Naive thymus-derived CD8-positive, alpha-beta T cell (primary cell): ENCODE data around the gene TPT1. TPM values are rescaled to one million over a fixed set of nuclear protein-coding genes. Genes with fewer than 3 reads are reported as not detected.
A peak's percentile ranks its signal among the peaks of the same experiment; 100 is the strongest.
"Not testable (repeated sequence)": the region's sequence is repeated elsewhere in the genome, so short reads cannot be mapped to it uniquely, and the experiment has no call there.

Source experiments
- ATAC-seq, 2 donors: fragments of 150-1000 bp; cut with Tn5 transposase in 1 of 2; sonication (Bioruptor Pico), chemical (Tn5 transposase) in 1 of 2; 1 replicate in 1 of 2; 2 replicates in 1 of 2; pipeline ENCODE4 v1.10.0; 2021; ENCODE audit warnings: mild to moderate bottlenecking in 2 of 2, moderate library complexity in 2 of 2
- POLR2A ChIA-PET: fragments of 350-600 bp; sonication (Branson Sonifier 250); formaldehyde crosslinking; loops from one replicate; lab custom pipeline; 2021; ENCODE audit warnings: antibody characterized with exemption; lab: Charles Lee
- DNase-seq, 10 donors: peaks; one replicate each; pipeline versions ENCODE4 v3.0.0 to v3.0.0-alpha.2; 2020 to 2022
- H3K27ac Mint-ChIP-seq, 10 donors: one replicate each; pipeline ENCODE4 v1.8.0; 2020 to 2022; ENCODE audit warnings: mild to moderate bottlenecking in 10 of 10, mixed read lengths in 10 of 10, moderate library complexity in 4 of 10, inconsistent platforms in 1 of 10
- H3K27me3 Mint-ChIP-seq, 5 donors: one replicate each; pipeline ENCODE4 v1.8.0; 2021 to 2022; ENCODE audit warnings: mixed read lengths in 5 of 5
- H3K36me3 Mint-ChIP-seq, 3 donors: one replicate each; pipeline ENCODE4 v1.8.0; 2020 to 2022; ENCODE audit warnings: mixed read lengths in 3 of 3, mild to moderate bottlenecking in 2 of 3, inconsistent platforms in 1 of 3
- H3K4me1 Mint-ChIP-seq, 4 donors: one replicate each; pipeline ENCODE4 v1.8.0; 2021 to 2022; ENCODE audit warnings: mixed read lengths in 4 of 4
- H3K4me3 Mint-ChIP-seq, 10 donors: one replicate each; pipeline ENCODE4 v1.8.0; 2020 to 2022; ENCODE audit warnings: mild to moderate bottlenecking in 10 of 10, mixed read lengths in 10 of 10, moderate library complexity in 6 of 10, inconsistent platforms in 1 of 10
- H3K9me3 Mint-ChIP-seq, 9 donors: one replicate each; pipeline ENCODE4 v1.8.0; 2020 to 2022; ENCODE audit warnings: mixed read lengths in 9 of 9, mild to moderate bottlenecking in 3 of 9, inconsistent platforms in 1 of 9, moderate library complexity in 1 of 9
- polyA plus RNA-seq, 3 donors: library from polyadenylated mRNA; unstranded; fragments of 300-500 nt; fragmentation: Illumina TruSeq; gene quantifications; one replicate each; pipeline ENCODE4 v1.2.3, GENCODE V29; 2021
- total RNA-seq, 8 experiments: library from RNA in 2 of 8; stranded (reverse) in 2 of 8; gene quantifications; one replicate each; pipeline ENCODE4 v1.2.3 and lab custom pipeline; 2021 to 2026

TPT1 gene
- total and polyA plus RNA-seq, 5 experiments from 2014 or later = 3,681 to 10,909 (median 4,532) TPM

DNA sequence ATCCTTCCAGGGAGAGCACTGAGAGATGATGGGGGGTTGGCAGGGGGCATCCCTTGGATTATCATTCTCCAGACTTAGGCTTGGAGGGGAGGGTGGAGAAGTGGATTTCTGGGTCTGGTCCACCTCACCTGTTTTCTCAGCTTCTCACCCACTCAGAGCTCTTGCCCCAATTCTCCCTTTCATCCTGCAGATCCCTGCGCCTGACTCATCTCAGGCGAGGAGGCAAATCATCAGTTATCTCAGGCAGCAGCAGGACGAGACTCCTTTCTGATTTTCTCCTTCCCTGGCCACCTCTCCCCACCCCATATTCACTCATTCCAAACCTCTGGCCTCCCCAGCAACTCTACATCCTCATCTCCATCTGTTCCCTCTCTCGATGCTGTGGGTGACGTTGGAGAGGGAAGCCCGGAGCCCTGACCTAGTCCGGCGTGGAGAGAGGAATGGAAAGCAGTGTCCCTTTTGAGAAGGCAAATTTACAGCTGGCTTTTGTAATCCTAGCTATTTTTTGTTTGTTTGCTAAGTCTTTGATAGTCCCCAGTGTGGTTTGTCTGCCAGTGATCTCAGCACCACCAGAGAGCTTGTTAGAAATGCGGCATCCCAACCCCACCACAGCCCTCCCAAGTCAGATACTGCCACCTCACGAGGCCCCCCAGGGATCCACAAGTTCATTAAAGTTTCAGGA, 24.0 kb upstream of the TPT1 start:
- POLR2A ChIA-PET = interaction anchor here (1.0 to 8.4 kb wide), 2 partner anchors 24 to 32 kb away, joined by 3 to 78 read pairs; partner anchors contain the start of gene TPT1
- Mint-ChIP-seq H3K27me3 (no peaks in the 10 kb centered on the region), H3K27ac (peak overlapping the region in 9 of 10 donors; percentile 53 to 95 (median 84)), H3K4me3 (peak overlapping the region in 2 of 10 donors; percentile 30 to 44), H3K4me1 (peaks cover 25 to 69% (median 60%) of the 10 kb centered on the region in 4 donors), H3K9me3 (peaks cover 0 to 10% (median 0%) of the 10 kb centered on the region in 9 donors), H3K36me3 (peaks cover 0 to 20% (median 9%) of the 10 kb centered on the region in 3 donors)
- DNase-seq = peak in 1 of 10 donors; percentile 14
- no peak for ATAC-seq

- no peaks in the 10 kb centered on the region for H3K27me3 Mint-ChIP-seq
- ATAC-seq (no peak), DNase-seq (no peak)
- H3K27ac Mint-ChIP-seq = peak overlapping the region in 7 of 10 donors; percentile 3 to 87 (median 81)
- peaks cover 18 to 52% (median 43%) of the 10 kb centered on the region in 4 donors for H3K4me1 Mint-ChIP-seq
- H3K36me3 Mint-ChIP-seq = peaks cover 0 to 28% (median 11%) of the 10 kb centered on the region in 3 donors
- POLR2A ChIA-PET = interaction anchor here (1.1 to 1.2 kb wide), 2 partner anchors 9 to 21 kb away, joined by 3 to 4 read pairs; no protein-coding TSS in a partner anchor
- H3K9me3 Mint-ChIP-seq = peaks cover 0 to 10% (median 0%) of the 10 kb centered on the region in 9 donors
- no peak overlapping the region for H3K4me3 Mint-ChIP-seq
Measured at GRCh38 chr13:45362939-45363338, 22.0 kb upstream of the TPT1 start.

- Mint-ChIP-seq H3K27ac (peak overlapping the region in 9 of 10 donors; percentile 50 to 88 (median 84)), H3K36me3 (peaks cover 0 to 34% (median 11%) of the 10 kb centered on the region in 3 donors), H3K4me1 (peaks cover 15 to 48% (median 38%) of the 10 kb centered on the region in 4 donors), H3K27me3 (no peaks in the 10 kb centered on the region), H3K4me3 (peak overlapping the region in 1 of 10 donors; percentile 31), H3K9me3 (peaks cover 0 to 10% (median 0%) of the 10 kb centered on the region in 9 donors)
- ATAC-seq (no peak), DNase-seq (no peak)
- POLR2A ChIA-PET = interaction anchor here (0.6 kb wide), 1 partner anchor 32 kb away, joined by 6 read pairs; no protein-coding TSS in a partner anchor
Measured at GRCh38 chr13:45361596-45362206, 20.7 kb upstream of the TPT1 start.

- no peak for ATAC-seq
- H3K4me1 Mint-ChIP-seq = peaks cover 6 to 19% (median 15%) of the 10 kb centered on the region in 4 donors
- POLR2A ChIA-PET = interaction anchor here (0.8 to 1.1 kb wide), 2 partner anchors 16 to 42 kb away, joined by 3 to 4 read pairs; partner anchors contain the start of gene TPT1
- H3K27ac Mint-ChIP-seq = peak overlapping the region; percentile 29 to 91 (median 80)
- peaks cover 0 to 66% (median 11%) of the 10 kb centered on the region in 3 donors for H3K36me3 Mint-ChIP-seq
- DNase-seq = no peak
- no peaks in the 10 kb centered on the region for H3K9me3 Mint-ChIP-seq
- no peaks in the 10 kb centered on the region for H3K27me3 Mint-ChIP-seq
- no peak overlapping the region for H3K4me3 Mint-ChIP-seq
Measured at GRCh38 chr13:45356966-45357672, 16.1 kb upstream of the TPT1 start.

DNA sequence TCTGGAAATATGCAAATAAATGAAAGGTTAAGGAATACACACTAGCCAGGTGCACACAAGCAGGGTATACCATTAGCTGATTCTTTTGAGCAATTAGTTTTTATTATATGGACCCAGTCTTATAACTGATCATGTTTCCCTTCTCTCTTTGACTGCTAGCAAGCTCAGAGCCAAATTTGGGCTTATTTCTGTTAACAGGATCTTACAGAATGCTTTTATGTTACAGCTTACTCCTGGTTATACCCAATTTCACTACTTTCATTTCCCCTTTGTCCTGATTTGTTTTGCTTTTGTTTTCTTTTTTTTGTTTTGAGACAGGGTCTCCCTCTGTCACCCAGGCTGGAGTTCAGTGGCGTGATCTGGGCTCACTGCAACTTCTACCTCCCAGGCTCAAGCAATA, 12.9 kb upstream of the TPT1 start:
- Mint-ChIP-seq H3K27me3 (no peaks in the 10 kb centered on the region), H3K4me1 (peaks cover 8 to 14% (median 12%) of the 10 kb centered on the region in 4 donors), H3K4me3 (no peak overlapping the region), H3K27ac (peak overlapping the region in 5 of 10 donors; percentile 18 to 77 (median 50)), H3K9me3 (no peaks in the 10 kb centered on the region), H3K36me3 (peaks cover 0 to 69% (median 9%) of the 10 kb centered on the region in 3 donors)
- DNase-seq (no peak), ATAC-seq (no peak)
- POLR2A ChIA-PET = interaction anchor here (0.7 kb wide), 1 partner anchor 10 kb away, joined by 4 read pairs; no protein-coding TSS in a partner anchor

DNA sequence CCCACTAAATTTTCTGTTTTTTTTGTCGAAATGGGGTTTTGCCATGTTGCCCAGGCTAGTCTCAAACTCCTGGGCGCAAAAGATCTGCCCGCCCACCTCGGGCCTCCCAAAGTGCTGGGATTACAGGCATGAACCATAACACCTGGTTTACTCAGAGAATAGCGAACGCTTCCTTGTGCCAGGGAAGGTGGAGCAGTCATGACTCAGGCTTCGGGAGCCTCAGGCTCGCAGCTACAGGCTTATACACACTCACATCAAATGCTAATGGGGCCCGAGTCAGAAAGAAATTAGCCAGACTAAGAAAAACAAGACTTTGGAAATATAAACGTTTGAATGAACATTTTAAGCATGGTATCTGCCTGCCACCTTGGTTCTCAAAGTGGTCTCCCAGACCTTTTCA, 11.0 kb upstream of the TPT1 start:
- Mint-ChIP-seq H3K27me3 (no peaks in the 10 kb centered on the region), H3K4me1 (peaks cover 5 to 12% (median 9%) of the 10 kb centered on the region in 4 donors), H3K36me3 (peaks cover 0 to 75% (median 9%) of the 10 kb centered on the region in 3 donors), H3K27ac (no peak overlapping the region), H3K4me3 (no peak overlapping the region), H3K9me3 (no peaks in the 10 kb centered on the region)
- no peak for ATAC-seq
- POLR2A ChIA-PET = interaction anchor here (0.7 kb wide), 1 partner anchor 116 kb away, joined by 3 read pairs; no protein-coding TSS in a partner anchor
- no peak for DNase-seq

GRCh38 chr13:45350152-45350551, 9.2 kb upstream of the TPT1 start:
- POLR2A ChIA-PET = interaction anchor here (1.1 kb wide), 1 partner anchor 40 kb away, joined by 3 read pairs; no protein-coding TSS in a partner anchor
- DNase-seq (no peak), ATAC-seq (no peak)
- no peaks in the 10 kb centered on the region for H3K9me3 Mint-ChIP-seq
- H3K36me3 Mint-ChIP-seq = peaks cover 0 to 84% (median 12%) of the 10 kb centered on the region in 3 donors
- H3K27ac Mint-ChIP-seq = peak overlapping the region in 3 of 10 donors; percentile 24 to 49 (median 44)
- H3K27me3 Mint-ChIP-seq = no peaks in the 10 kb centered on the region
- peaks cover 5 to 9% (median 6%) of the 10 kb centered on the region in 4 donors for H3K4me1 Mint-ChIP-seq
- no peak overlapping the region for H3K4me3 Mint-ChIP-seq

- Mint-ChIP-seq H3K9me3 (no peaks in the 10 kb centered on the region), H3K27ac (peak overlapping the region in 3 of 10 donors; percentile 39 to 60 (median 52)), H3K36me3 (peaks cover 0 to 84% (median 14%) of the 10 kb centered on the region in 3 donors), H3K4me1 (peaks cover 5 to 11% (median 8%) of the 10 kb centered on the region in 4 donors), H3K4me3 (no peak overlapping the region), H3K27me3 (no peaks in the 10 kb centered on the region)
- DNase-seq = no peak
- POLR2A ChIA-PET = no interaction called here
- ATAC-seq = no peak
Measured at GRCh38 chr13:45349438-45349837, 8.5 kb upstream of the TPT1 start.

GRCh38 chr13:45344064-45344463, 3.1 kb upstream of the TPT1 start:
- POLR2A ChIA-PET, DNase-seq, ATAC-seq, H3K27me3 Mint-ChIP-seq, H3K9me3 Mint-ChIP-seq: not testable (repeated sequence)
- Mint-ChIP-seq H3K27ac (peak overlapping the region in 3 of 10 donors; percentile 28 to 62 (median 53)), H3K4me3 (peak overlapping the region in 1 of 10 donors; percentile 22), H3K4me1 (peaks cover 10 to 42% (median 30%) of the 10 kb centered on the region in 4 donors), H3K36me3 (peaks cover 7 to 62% (median 21%) of the 10 kb centered on the region in 3 donors)

- DNase-seq, H3K9me3 Mint-ChIP-seq, ATAC-seq, H3K27me3 Mint-ChIP-seq: not testable (repeated sequence)
- POLR2A ChIA-PET = interaction anchor here (4.2 to 4.5 kb wide), 2 partner anchors 25 to 74 kb away, joined by 31 to 78 read pairs; partner anchors contain the start of gene SLC25A30
- Mint-ChIP-seq H3K4me1 (peaks cover 16 to 50% (median 39%) of the 10 kb centered on the region in 4 donors), H3K4me3 (peak overlapping the region in 4 of 10 donors; percentile 26 to 67 (median 51)), H3K36me3 (peaks cover 7 to 66% (median 27%) of the 10 kb centered on the region in 3 donors), H3K27ac (peak overlapping the region in 2 of 10 donors; percentile 72 to 96)
Measured at GRCh38 chr13:45343102-45343501, 2.1 kb upstream of the TPT1 start.

GRCh38 chr13:45342668-45343067, 1.7 kb upstream of the TPT1 start:
- Mint-ChIP-seq H3K4me3 (peak overlapping the region in 8 of 10 donors; percentile 52 to 98 (median 96)), H3K36me3 (peaks cover 7 to 66% (median 29%) of the 10 kb centered on the region in 3 donors), H3K27ac (peak overlapping the region in 7 of 10 donors; percentile 45 to 100 (median 100)), H3K4me1 (peaks cover 19 to 54% (median 42%) of the 10 kb centered on the region in 4 donors)
- ATAC-seq, DNase-seq, H3K9me3 Mint-ChIP-seq, H3K27me3 Mint-ChIP-seq: not testable (repeated sequence)
- POLR2A ChIA-PET = interaction anchor here (1.5 to 4.5 kb wide), 4 partner anchors 13 to 74 kb away, joined by 3 to 78 read pairs (median 19); partner anchors contain the start of gene SLC25A30
